Mesenchymal stem cell (in vitro differentiated cells and primary cell): ENCODE results near the gene NT5C1B.

Source experiments
- DNase-seq: peaks from one replicate; pipeline ENCODE4 v3.0.0-alpha.2; 2013
- H2AFZ ChIP-seq: one replicate; pipeline ENCODE4 v1.6.1; 2013; ENCODE audit warnings: low read depth, mild to moderate bottlenecking, control low read depth, inconsistent platforms, low read length, moderate library complexity
- H2AK5ac ChIP-seq: 2 replicates; pipeline ENCODE4 v1.6.1; 2013; ENCODE audit warnings: low read length, moderate library complexity, mild to moderate bottlenecking, inconsistent platforms; ENCODE audit not compliant: severe bottlenecking
- H2BK120ac ChIP-seq: one replicate; pipeline ENCODE4 v1.6.1; 2013; ENCODE audit warnings: low read depth, mild to moderate bottlenecking, inconsistent platforms, low read length, moderate library complexity
- H2BK12ac ChIP-seq, 2 experiments: one replicate each; pipeline ENCODE4 v1.6.1; 2013; ENCODE audit warnings: inconsistent platforms in 2 of 2, low read length in 2 of 2, mild to moderate bottlenecking in 2 of 2, moderate library complexity in 2 of 2, control low read depth in 1 of 2
- H2BK15ac ChIP-seq: one replicate; pipeline ENCODE4 v1.6.1; 2013; ENCODE audit warnings: mild to moderate bottlenecking, low read depth, inconsistent platforms; ENCODE audit not compliant: poor library complexity, severe bottlenecking
- H2BK5ac ChIP-seq: 2 replicates; pipeline ENCODE4 v1.6.1; 2013; ENCODE audit warnings: low read depth, mild to moderate bottlenecking, low read length, control low read depth, inconsistent platforms; ENCODE audit not compliant: poor library complexity, severe bottlenecking
- H3K14ac ChIP-seq, 2 experiments: one replicate each; pipeline ENCODE4 v1.6.1; 2013; ENCODE audit warnings: inconsistent platforms in 2 of 2, low read length in 2 of 2, control low read depth in 1 of 2, mild to moderate bottlenecking in 1 of 2, moderate library complexity in 1 of 2
- H3K18ac ChIP-seq, 2 experiments: one replicate each; pipeline ENCODE4 v1.6.1; 2013; ENCODE audit warnings: inconsistent platforms in 2 of 2, low read length in 2 of 2, control low read depth in 1 of 2, low read depth in 1 of 2, mild to moderate bottlenecking in 1 of 2
- H3K23ac ChIP-seq, 2 experiments: one replicate each; pipeline ENCODE4 v1.6.1; 2013; ENCODE audit warnings: inconsistent platforms in 2 of 2, low read length in 2 of 2, mild to moderate bottlenecking in 2 of 2, moderate library complexity in 2 of 2, control low read depth in 1 of 2
- H3K27ac ChIP-seq: 2 replicates; pipeline ENCODE4 v1.5.1; 2013; ENCODE audit warnings: mild to moderate bottlenecking, moderate library complexity, low read length, control low read depth, inconsistent platforms; ENCODE audit not compliant: poor library complexity, severe bottlenecking
- H3K27me3 ChIP-seq, 2 experiments: 2 replicates each; pipeline versions ENCODE4 v1.6.1 to v1.7.0; 2013; ENCODE audit warnings: low read length in 2 of 2, mild to moderate bottlenecking in 2 of 2, moderate library complexity in 2 of 2, control low read depth in 1 of 2, inconsistent platforms in 1 of 2; ENCODE audit not compliant: control insufficient read depth in 1 of 2, insufficient read depth in 1 of 2
- H3K36me3 ChIP-seq, 2 experiments: 2 replicates each; pipeline versions ENCODE4 v1.6.1 to v1.7.0; 2013; ENCODE audit warnings: low read length in 2 of 2, control low read depth in 1 of 2, inconsistent platforms in 1 of 2, low read depth in 1 of 2, mild to moderate bottlenecking in 1 of 2; ENCODE audit not compliant: insufficient read depth in 2 of 2, control insufficient read depth in 1 of 2
- H3K4ac ChIP-seq, 2 experiments: one replicate each; pipeline ENCODE4 v1.6.1; 2013; ENCODE audit warnings: inconsistent platforms in 2 of 2, low read length in 2 of 2, mild to moderate bottlenecking in 2 of 2, moderate library complexity in 2 of 2, control low read depth in 1 of 2, low read depth in 1 of 2
- H3K4me1 ChIP-seq: 2 replicates; pipeline ENCODE4 v1.6.1; 2013; ENCODE audit warnings: low read depth, low read length, control low read depth; ENCODE audit not compliant: control insufficient read depth, insufficient read depth
- H3K4me2 ChIP-seq: 2 replicates; pipeline ENCODE4 v1.6.1; 2013; ENCODE audit warnings: low read length, mild to moderate bottlenecking, inconsistent platforms; ENCODE audit not compliant: poor library complexity, severe bottlenecking
- H3K4me3 ChIP-seq, 2 experiments: 2 replicates each; pipeline versions ENCODE4 v1.5.1 to v1.7.0; 2013; ENCODE audit warnings: low read length in 2 of 2, mild to moderate bottlenecking in 2 of 2, control low read depth in 1 of 2, low read depth in 1 of 2; ENCODE audit not compliant: insufficient read depth in 1 of 2
- H3K79me1 ChIP-seq: replicated peaks from 2 replicates; pipeline ENCODE4 v1.6.1; 2013; ENCODE audit warnings: mild to moderate bottlenecking, control low read depth, low read length, inconsistent platforms; ENCODE audit not compliant: poor library complexity, severe bottlenecking
- H3K9ac ChIP-seq: 2 replicates; pipeline ENCODE4 v1.7.0; 2013; ENCODE audit warnings: mild to moderate bottlenecking, low read length, moderate library complexity
- H3K9me3 ChIP-seq: 2 replicates; pipeline ENCODE4 v1.7.0; 2013; ENCODE audit warnings: mild to moderate bottlenecking, low read length; ENCODE audit not compliant: control insufficient read depth
- H4K8ac ChIP-seq: one replicate; pipeline ENCODE4 v1.6.1; 2013; ENCODE audit warnings: inconsistent platforms, mild to moderate bottlenecking, low read length, moderate library complexity
- H4K91ac ChIP-seq: one replicate; pipeline ENCODE4 v1.6.1; 2013; ENCODE audit warnings: mild to moderate bottlenecking, low read length, inconsistent platforms
- WGBS: methylation state at CpG from one replicate; pipeline ENCODE4 v1.1.7; 2013; ENCODE audit warnings: mixed read lengths; 5-methylcytosine and 5-hydroxymethylcytosine counted together

NT5C1B gene

GRCh38 chr2:18518116-18519111 is 71.0 kb downstream of the NT5C1B start:
- H2AFZ ChIP-seq = no peak overlapping the region
- no peak overlapping the region for H3K4me2 ChIP-seq
- H2BK120ac ChIP-seq = no peak overlapping the region
- H2BK5ac ChIP-seq = no peak overlapping the region
- peaks cover 8% of the 10 kb centered on the region for H3K4me1 ChIP-seq
- no peaks in the 10 kb centered on the region for H3K79me1 ChIP-seq
- H3K9me3 ChIP-seq = no peaks in the 10 kb centered on the region
- H3K23ac ChIP-seq = no peak overlapping the region
- H3K14ac ChIP-seq = no peak overlapping the region
- H3K27me3 ChIP-seq = no peaks in the 10 kb centered on the region
- H4K8ac ChIP-seq = no peak overlapping the region
- H3K27ac ChIP-seq = peak overlapping the region; percentile 22
- no peaks in the 10 kb centered on the region for H3K36me3 ChIP-seq
- peak overlapping the region; percentile 46 to 61 for H3K18ac ChIP-seq
- H3K4ac ChIP-seq = no peak overlapping the region
- 4% methylated on average over 10 of the region's 11 CpGs for WGBS
- DNase-seq = peak; percentile 77
- peak overlapping the region; percentile 49 for H3K9ac ChIP-seq
- no peak overlapping the region for H3K4me3 ChIP-seq
- peak overlapping the region; percentile 9 for H4K91ac ChIP-seq
- H2BK12ac ChIP-seq = peak overlapping the region in 1 of 2 experiments; percentile 79
- H2AK5ac ChIP-seq = peak overlapping the region; percentile 12
- no peak overlapping the region for H2BK15ac ChIP-seq

GRCh38 chr2:18517386-18517785 is 72.0 kb downstream of the NT5C1B start:
- H3K4me3 ChIP-seq = no peak overlapping the region
- DNase-seq = no peak

GRCh38 chr2:18516112-18516511 is 73.3 kb downstream of the NT5C1B start:
- no peak overlapping the region for H2BK5ac ChIP-seq
- H3K18ac ChIP-seq = no peak overlapping the region
- no peak overlapping the region for H2BK15ac ChIP-seq
- H3K9me3 ChIP-seq = no peaks in the 10 kb centered on the region
- H2BK120ac ChIP-seq = no peak overlapping the region
- no peak overlapping the region for H3K4ac ChIP-seq
- no peak overlapping the region for H3K14ac ChIP-seq
- H3K27ac ChIP-seq = peak overlapping the region; percentile 31
- H4K8ac ChIP-seq = no peak overlapping the region
- no peaks in the 10 kb centered on the region for H3K36me3 ChIP-seq
- H3K4me1 ChIP-seq = peaks cover 8% of the 10 kb centered on the region
- H4K91ac ChIP-seq = no peak overlapping the region
- no peaks in the 10 kb centered on the region for H3K79me1 ChIP-seq
- no peak overlapping the region for H3K23ac ChIP-seq
- no peak overlapping the region for H2AFZ ChIP-seq
- H2BK12ac ChIP-seq = no peak overlapping the region
- DNase-seq = peak; percentile 76
- 4% methylated on average over 11 of the region's 11 CpGs for WGBS
- H3K27me3 ChIP-seq = no peaks in the 10 kb centered on the region
- no peak overlapping the region for H3K4me3 ChIP-seq
- H2AK5ac ChIP-seq = no peak overlapping the region
- H3K9ac ChIP-seq = no peak overlapping the region
- H3K4me2 ChIP-seq = no peak overlapping the region

More at GRCh38 chr2:18517386-18517785, 72.0 kb downstream of the NT5C1B start:
- H3K27ac ChIP-seq = no peak overlapping the region
- no peak overlapping the region for H3K18ac ChIP-seq
- H3K14ac ChIP-seq = no peak overlapping the region
- peak overlapping the region in 1 of 2 experiments; percentile 62 for H3K4ac ChIP-seq
- H3K4me1 ChIP-seq = peaks cover 8% of the 10 kb centered on the region
- H3K4me2 ChIP-seq = no peak overlapping the region
- H3K9ac ChIP-seq = no peak overlapping the region
- no peaks in the 10 kb centered on the region for H3K27me3 ChIP-seq
- H2BK15ac ChIP-seq = no peak overlapping the region
- H2BK12ac ChIP-seq = no peak overlapping the region
- H3K9me3 ChIP-seq = no peaks in the 10 kb centered on the region
- H2BK120ac ChIP-seq = no peak overlapping the region
- H3K36me3 ChIP-seq = no peaks in the 10 kb centered on the region
- no peak overlapping the region for H2AFZ ChIP-seq
- H4K91ac ChIP-seq = no peak overlapping the region
- H4K8ac ChIP-seq = no peak overlapping the region
- H2BK5ac ChIP-seq = no peak overlapping the region
- no peak overlapping the region for H2AK5ac ChIP-seq
- WGBS = 63% methylated on average over 1 of the region's 1 CpG
- no peaks in the 10 kb centered on the region for H3K79me1 ChIP-seq
- H3K23ac ChIP-seq = no peak overlapping the region
